ENCODE results near the gene UTP11. TPM values are rescaled to one million over a fixed set of nuclear protein-coding genes. Genes with fewer than 3 reads are reported as not detected.

Gene UTP11
- total RNA-seq, 1 donor from 2014 or later: 61.1 TPM

GRCh38 chr1:38003261-38004250 lies 9.0 kb upstream of the UTP11 start:
- Histone ChIP-seq H3K36me3 (ENCODE audit: control insufficient read depth in 3 of 3, insufficient read depth in 3 of 3, low read length in 3 of 3) (peaks cover 19 to 28% (median 21%) of the 10 kb centered on the region in 3 donors), H3K27ac (ENCODE audit: low read depth, low read length) (peak overlapping the region; percentile 99), H3K9ac (ENCODE audit: low read depth in 1 of 3, low read length in 3 of 3) (peak overlapping the region; percentile 98 to 100 (median 100)), H3K27me3 (ENCODE audit: control insufficient read depth in 3 of 3, insufficient read depth in 3 of 3, low read length in 3 of 3) (no peaks in the 10 kb centered on the region), H3K4me3 (ENCODE audit: low read length in 3 of 3) (peak overlapping the region; percentile 88 to 98 (median 98)), H3K9me3 (ENCODE audit: control insufficient read depth in 3 of 3, low read length in 3 of 3) (no peaks in the 10 kb centered on the region), H3K4me1 (ENCODE audit: control insufficient read depth in 3 of 3, insufficient read depth in 3 of 3, low read length in 3 of 3) (peaks cover 67 to 80% (median 78%) of the 10 kb centered on the region in 3 donors)

GRCh38 chr1:38004284-38005108 lies 8.0 kb upstream of the UTP11 start:
- H3K4me3 ChIP-seq (ENCODE audit: low read length in 3 of 3): peak overlapping the region; percentile 88 to 98 (median 98)
- peaks cover 13 to 19% (median 13%) of the 10 kb centered on the region in 3 donors for H3K36me3 ChIP-seq (ENCODE audit: control insufficient read depth in 3 of 3, insufficient read depth in 3 of 3, low read length in 3 of 3)
- no peaks in the 10 kb centered on the region for H3K9me3 ChIP-seq (ENCODE audit: control insufficient read depth in 3 of 3, low read length in 3 of 3)
- H3K4me1 ChIP-seq (ENCODE audit: control insufficient read depth in 3 of 3, insufficient read depth in 3 of 3, low read length in 3 of 3): peaks cover 63 to 80% (median 78%) of the 10 kb centered on the region in 3 donors
- H3K27me3 ChIP-seq (ENCODE audit: control insufficient read depth in 3 of 3, insufficient read depth in 3 of 3, low read length in 3 of 3): no peaks in the 10 kb centered on the region
- H3K27ac ChIP-seq (ENCODE audit: low read depth, low read length): peak overlapping the region; percentile 99
- H3K9ac ChIP-seq (ENCODE audit: low read depth in 1 of 3, low read length in 3 of 3): peak overlapping the region; percentile 98 to 100 (median 100)

GRCh38 chr1:38005195-38006007 lies 7.1 kb upstream of the UTP11 start, which contains the start of gene FHL3:
Gene FHL3 (minus strand): TSS chr1:38005514. CDS start chr1:37999412, 6,102 bp downstream.
- Histone ChIP-seq H3K27me3 (ENCODE audit: control insufficient read depth in 3 of 3, insufficient read depth in 3 of 3, low read length in 3 of 3) (no peaks in the 10 kb centered on the region), H3K4me1 (ENCODE audit: control insufficient read depth in 3 of 3, insufficient read depth in 3 of 3, low read length in 3 of 3) (peaks cover 63 to 80% (median 78%) of the 10 kb centered on the region in 3 donors), H3K27ac (ENCODE audit: low read depth, low read length) (peak within 1 kb of the TSS; percentile 100), H3K36me3 (ENCODE audit: control insufficient read depth in 3 of 3, insufficient read depth in 3 of 3, low read length in 3 of 3) (peaks cover 8 to 14% (median 9%) of the 10 kb centered on the region in 3 donors), H3K4me3 (ENCODE audit: low read length in 3 of 3) (peak within 1 kb of the TSS; percentile 88 to 98 (median 98)), H3K9me3 (ENCODE audit: control insufficient read depth in 3 of 3, low read length in 3 of 3) (no peaks in the 10 kb centered on the region), H3K9ac (ENCODE audit: low read depth in 1 of 3, low read length in 3 of 3) (peak within 1 kb of the TSS; percentile 98 to 100 (median 100))

GRCh38 chr1:38006008-38006828 lies 6.3 kb upstream of the UTP11 start:
- Histone ChIP-seq H3K27me3 (ENCODE audit: control insufficient read depth in 3 of 3, insufficient read depth in 3 of 3, low read length in 3 of 3) (no peaks in the 10 kb centered on the region), H3K9me3 (ENCODE audit: control insufficient read depth in 3 of 3, low read length in 3 of 3) (no peaks in the 10 kb centered on the region), H3K36me3 (ENCODE audit: control insufficient read depth in 3 of 3, insufficient read depth in 3 of 3, low read length in 3 of 3) (peaks cover 3 to 10% (median 5%) of the 10 kb centered on the region in 3 donors), H3K4me1 (ENCODE audit: control insufficient read depth in 3 of 3, insufficient read depth in 3 of 3, low read length in 3 of 3) (peaks cover 58 to 77% (median 77%) of the 10 kb centered on the region in 3 donors), H3K4me3 (ENCODE audit: low read length in 3 of 3) (peak overlapping the region; percentile 72 to 78 (median 73)), H3K27ac (ENCODE audit: low read depth, low read length) (peak overlapping the region; percentile 100), H3K9ac (ENCODE audit: low read depth in 1 of 3, low read length in 3 of 3) (peak overlapping the region; percentile 97 to 98 (median 98))

- H3K36me3 ChIP-seq (ENCODE audit: control insufficient read depth in 3 of 3, insufficient read depth in 3 of 3, low read length in 3 of 3): peaks cover 0 to 6% (median 5%) of the 10 kb centered on the region in 3 donors
- H3K27ac ChIP-seq (ENCODE audit: low read depth, low read length): peak overlapping the region; percentile 100
- H3K4me3 ChIP-seq (ENCODE audit: low read length in 3 of 3): peak overlapping the region in 1 of 3 donors; percentile 38
- no peaks in the 10 kb centered on the region for H3K27me3 ChIP-seq (ENCODE audit: control insufficient read depth in 3 of 3, insufficient read depth in 3 of 3, low read length in 3 of 3)
- H3K9me3 ChIP-seq (ENCODE audit: control insufficient read depth in 3 of 3, low read length in 3 of 3): no peaks in the 10 kb centered on the region
- H3K9ac ChIP-seq (ENCODE audit: low read depth in 1 of 3, low read length in 3 of 3): peak overlapping the region; percentile 61 to 66 (median 63)
- peaks cover 57 to 75% (median 75%) of the 10 kb centered on the region in 3 donors for H3K4me1 ChIP-seq (ENCODE audit: control insufficient read depth in 3 of 3, insufficient read depth in 3 of 3, low read length in 3 of 3)
These were observed 3.3 kb upstream of the UTP11 start for GRCh38 chr1:38009088-38009840.

- Histone ChIP-seq H3K9ac (ENCODE audit: low read depth in 1 of 3, low read length in 3 of 3) (peak overlapping the region; percentile 61 to 66 (median 63)), H3K4me3 (ENCODE audit: low read length in 3 of 3) (peak overlapping the region; percentile 23 to 38 (median 24)), H3K36me3 (ENCODE audit: control insufficient read depth in 3 of 3, insufficient read depth in 3 of 3, low read length in 3 of 3) (peaks cover 0 to 3% (median under 1%) of the 10 kb centered on the region in 3 donors), H3K4me1 (ENCODE audit: control insufficient read depth in 3 of 3, insufficient read depth in 3 of 3, low read length in 3 of 3) (peaks cover 58 to 75% (median 72%) of the 10 kb centered on the region in 3 donors), H3K27me3 (ENCODE audit: control insufficient read depth in 3 of 3, insufficient read depth in 3 of 3, low read length in 3 of 3) (no peaks in the 10 kb centered on the region), H3K9me3 (ENCODE audit: control insufficient read depth in 3 of 3, low read length in 3 of 3) (no peaks in the 10 kb centered on the region), H3K27ac (ENCODE audit: low read depth, low read length) (peak overlapping the region; percentile 100)
These were observed 2.7 kb upstream of the UTP11 start for GRCh38 chr1:38009841-38010180.

GRCh38 chr1:38013227-38013622 lies 691 bp downstream of the UTP11 start:
- H3K4me1 ChIP-seq (ENCODE audit: control insufficient read depth in 3 of 3, insufficient read depth in 3 of 3, low read length in 3 of 3): peaks cover 66 to 85% (median 80%) of the 10 kb centered on the region in 3 donors

GRCh38 chr1:38014171-38014570 lies 1.6 kb downstream of the UTP11 start:
- H3K4me3 ChIP-seq (ENCODE audit: low read length in 3 of 3): peak overlapping the region; percentile 87 to 97 (median 96)
- peaks cover 10 to 26% (median 20%) of the 10 kb centered on the region in 3 donors for H3K36me3 ChIP-seq (ENCODE audit: control insufficient read depth in 3 of 3, insufficient read depth in 3 of 3, low read length in 3 of 3)
- no peaks in the 10 kb centered on the region for H3K27me3 ChIP-seq (ENCODE audit: control insufficient read depth in 3 of 3, insufficient read depth in 3 of 3, low read length in 3 of 3)
- H3K27ac ChIP-seq (ENCODE audit: low read depth, low read length): peak overlapping the region; percentile 100
- peak overlapping the region; percentile 59 to 100 (median 100) for H3K9ac ChIP-seq (ENCODE audit: low read depth in 1 of 3, low read length in 3 of 3)
- H3K9me3 ChIP-seq (ENCODE audit: control insufficient read depth in 3 of 3, low read length in 3 of 3): no peaks in the 10 kb centered on the region
- H3K4me1 ChIP-seq (ENCODE audit: control insufficient read depth in 3 of 3, insufficient read depth in 3 of 3, low read length in 3 of 3): peaks cover 67 to 84% (median 80%) of the 10 kb centered on the region in 3 donors

More at GRCh38 chr1:38013227-38013622, 691 bp downstream of the UTP11 start:
- Histone ChIP-seq H3K9ac (ENCODE audit: low read depth in 1 of 3, low read length in 3 of 3) (peak overlapping the region; percentile 100), H3K36me3 (ENCODE audit: control insufficient read depth in 3 of 3, insufficient read depth in 3 of 3, low read length in 3 of 3) (peaks cover 8 to 17% (median 14%) of the 10 kb centered on the region in 3 donors), H3K9me3 (ENCODE audit: control insufficient read depth in 3 of 3, low read length in 3 of 3) (no peaks in the 10 kb centered on the region), H3K27me3 (ENCODE audit: control insufficient read depth in 3 of 3, insufficient read depth in 3 of 3, low read length in 3 of 3) (no peaks in the 10 kb centered on the region), H3K4me3 (ENCODE audit: low read length in 3 of 3) (peak overlapping the region; percentile 87 to 97 (median 96)), H3K27ac (ENCODE audit: low read depth, low read length) (peak overlapping the region; percentile 100)

Measured in skeletal muscle tissue (tissue), 4 donors.